SU-DHL-6 (cell line): ENCODE data around the gene ADCY3.

Experiments
- H2AFZ ChIP-seq: fragments of 200-600 bp; sonication (generic); 2 replicates; pipeline ENCODE4 v1.6.1; 2014; ENCODE audit warnings: low read depth, mild to moderate bottlenecking, moderate library complexity, mixed read lengths, antibody characterized with exemption, low read length; ENCODE audit not compliant: severe bottlenecking
- H3F3A ChIP-seq: fragments of 200-600 bp; shearing (Covaris generic); 2 replicates; pipeline ENCODE4 v1.6.0; 2016; ENCODE audit warnings: antibody characterized with exemption, mild to moderate bottlenecking; ENCODE audit not compliant: insufficient read depth
- H3K27ac ChIP-seq: fragments of 200-600 bp; sonication (generic); 2 replicates; pipeline ENCODE4 v1.5.1; 2016; ENCODE audit warnings: low read depth, mild to moderate bottlenecking, low read length, moderate library complexity, mixed read lengths
- H3K27me3 ChIP-seq: fragments of 200-600 bp; sonication (generic), shearing (Covaris generic); 2 replicates; pipeline ENCODE4 v1.6.0; 2014; ENCODE audit warnings: mild to moderate bottlenecking, low read length
- H3K36me3 ChIP-seq: fragments of 200-600 bp; sonication (generic); 2 replicates; pipeline ENCODE4 v1.6.1; 2014; ENCODE audit warnings: mild to moderate bottlenecking, low read length, mixed read lengths
- H3K4me2 ChIP-seq: fragments of 300-600, 200-600 bp; shearing (Covaris generic), sonication (generic); 2 replicates; pipeline ENCODE4 v1.6.0; 2014; ENCODE audit warnings: low read length, low read depth, mild to moderate bottlenecking; ENCODE audit not compliant: poor library complexity, severe bottlenecking
- H3K4me3 ChIP-seq: fragments of 200-600 bp; sonication (generic); 2 replicates; pipeline ENCODE4 v1.5.1; 2014; ENCODE audit warnings: antibody characterized with exemption, low read length, mild to moderate bottlenecking, mixed read lengths; ENCODE audit not compliant: insufficient read depth, poor library complexity, severe bottlenecking
- H3K79me2 ChIP-seq: fragments of 200-600 bp; sonication (generic); 2 replicates; pipeline ENCODE4 v1.6.1; 2014; ENCODE audit warnings: mild to moderate bottlenecking, low read length, moderate library complexity; ENCODE audit not compliant: insufficient read depth
- H3K9ac ChIP-seq: fragments of 200-600 bp; sonication (generic); 2 replicates; pipeline ENCODE4 v1.7.0; 2014; ENCODE audit warnings: mild to moderate bottlenecking, low read length
- H3K9me2 ChIP-seq: fragments of 200-600 bp; sonication (generic); replicated peaks from 2 replicates; pipeline ENCODE4 v1.6.1; 2014; ENCODE audit warnings: low read length; ENCODE audit not compliant: insufficient read depth
- H3K9me3 ChIP-seq: fragments of 200-600 bp; sonication (generic); 2 replicates; pipeline ENCODE4 v1.6.1; 2014; ENCODE audit warnings: low read length, mixed read lengths; ENCODE audit not compliant: insufficient read depth
- H4K20me1 ChIP-seq: fragments of 200-600 bp; sonication (generic); 2 replicates; pipeline ENCODE4 v1.6.1; 2014; ENCODE audit warnings: low read depth, mild to moderate bottlenecking, antibody characterized with exemption, low read length, moderate library complexity, mixed read lengths
- EZH2phosphoT487 ChIP-seq: fragments of 200-600 bp; sonication (generic), shearing (Covaris generic); conservative IDR thresholded peaks from 2 replicates; pipeline ENCODE4 v1.6.1; 2018; ENCODE audit warnings: mild to moderate bottlenecking, antibody characterized with exemption, low read length, moderate library complexity, mixed read lengths
- TF ChIP-seq, protein P1 (sequence below): fragments of 200-600 bp; sonication (generic); IDR thresholded peaks from one replicate; pipeline ENCODE4 v1.5.1; 2017; ENCODE audit warnings: antibody characterized with exemption, mild to moderate bottlenecking, low read length, moderate library complexity; ENCODE audit not compliant: insufficient read depth, poor library complexity, severe bottlenecking

ADCY3 gene

DNA sequence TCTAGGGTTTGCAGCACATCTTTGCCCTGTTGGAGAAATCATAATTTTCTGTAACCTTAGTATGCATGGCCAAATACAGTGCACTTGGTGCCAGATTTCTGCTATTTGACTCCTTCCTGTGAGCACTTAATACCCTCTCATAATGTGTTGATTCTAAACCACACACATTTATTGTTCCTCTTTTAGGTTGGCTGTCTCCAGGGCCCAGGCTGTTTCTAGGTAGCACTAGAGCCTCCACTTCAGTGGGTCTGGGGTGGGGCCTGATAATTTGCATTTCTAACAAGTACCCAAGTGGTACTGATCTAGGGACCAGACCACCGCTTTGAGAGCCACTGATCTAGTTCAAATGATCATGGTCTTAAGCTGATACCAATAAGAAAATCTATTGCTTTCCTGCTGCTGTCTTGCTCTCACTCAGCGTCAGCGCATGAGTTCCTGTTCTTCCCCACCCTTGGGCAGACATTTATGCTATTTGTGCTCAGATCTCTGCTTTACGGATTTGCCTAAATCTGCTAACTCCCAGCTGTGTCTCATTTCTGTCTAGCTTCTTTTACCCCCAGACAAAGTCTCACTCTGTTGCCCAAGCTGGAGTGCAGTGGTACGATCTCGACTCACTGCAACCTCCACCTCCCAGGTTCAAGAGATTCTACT, 134.2 kb downstream of the ADCY3 start:
- Histone ChIP-seq H3K4me2 (peak overlapping the region; percentile 49), H3F3A (peaks cover 3% of the 10 kb centered on the region; the same call in 1 of the 2 replicates), H3K9ac (peak overlapping the region; percentile 12; the same call in 1 of the 2 replicates), H3K27ac (peak overlapping the region; percentile 64), H3K9me3 (no peaks in the 10 kb centered on the region), H3K4me3 (no peak overlapping the region), H3K9me2 (no peaks in the 10 kb centered on the region), H3K36me3 (no peaks in the 10 kb centered on the region), H4K20me1 (no peaks in the 10 kb centered on the region), H2AFZ (peak overlapping the region; percentile 76), H3K79me2 (no peaks in the 10 kb centered on the region), H3K27me3 (no peaks in the 10 kb centered on the region)
- TF ChIP-seq, protein P1, sequence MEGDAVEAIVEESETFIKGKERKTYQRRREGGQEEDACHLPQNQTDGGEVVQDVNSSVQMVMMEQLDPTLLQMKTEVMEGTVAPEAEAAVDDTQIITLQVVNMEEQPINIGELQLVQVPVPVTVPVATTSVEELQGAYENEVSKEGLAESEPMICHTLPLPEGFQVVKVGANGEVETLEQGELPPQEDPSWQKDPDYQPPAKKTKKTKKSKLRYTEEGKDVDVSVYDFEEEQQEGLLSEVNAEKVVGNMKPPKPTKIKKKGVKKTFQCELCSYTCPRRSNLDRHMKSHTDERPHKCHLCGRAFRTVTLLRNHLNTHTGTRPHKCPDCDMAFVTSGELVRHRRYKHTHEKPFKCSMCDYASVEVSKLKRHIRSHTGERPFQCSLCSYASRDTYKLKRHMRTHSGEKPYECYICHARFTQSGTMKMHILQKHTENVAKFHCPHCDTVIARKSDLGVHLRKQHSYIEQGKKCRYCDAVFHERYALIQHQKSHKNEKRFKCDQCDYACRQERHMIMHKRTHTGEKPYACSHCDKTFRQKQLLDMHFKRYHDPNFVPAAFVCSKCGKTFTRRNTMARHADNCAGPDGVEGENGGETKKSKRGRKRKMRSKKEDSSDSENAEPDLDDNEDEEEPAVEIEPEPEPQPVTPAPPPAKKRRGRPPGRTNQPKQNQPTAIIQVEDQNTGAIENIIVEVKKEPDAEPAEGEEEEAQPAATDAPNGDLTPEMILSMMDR: no peak
- no peak for TF ChIP-seq EZH2phosphoT487

GRCh38 chr2:24783641-24784040, 136.4 kb downstream of the ADCY3 start:
- Histone ChIP-seq H3F3A (peaks cover 3% of the 10 kb centered on the region; the same call in 1 of the 2 replicates), H3K4me2 (no peak overlapping the region), H3K27ac (no peak overlapping the region), H3K4me3 (no peak overlapping the region), H3K9me2 (no peaks in the 10 kb centered on the region), H3K9me3 (no peaks in the 10 kb centered on the region), H4K20me1 (no peaks in the 10 kb centered on the region), H3K36me3 (no peaks in the 10 kb centered on the region), H3K79me2 (no peaks in the 10 kb centered on the region), H2AFZ (no peak overlapping the region), H3K27me3 (no peaks in the 10 kb centered on the region), H3K9ac (no peak overlapping the region)
- TF ChIP-seq, protein P1: no peak
- no peak for TF ChIP-seq EZH2phosphoT487

GRCh38 chr2:24779116-24779515, 140.9 kb downstream of the ADCY3 start:
- Histone ChIP-seq H3K4me3 (no peak overlapping the region), H3K9ac (no peak overlapping the region), H3K9me2 (no peaks in the 10 kb centered on the region), H3K4me2 (no peak overlapping the region), H2AFZ (no peak overlapping the region), H3F3A (no peaks in the 10 kb centered on the region), H3K27me3 (no peaks in the 10 kb centered on the region), H3K27ac (no peak overlapping the region), H3K79me2 (no peaks in the 10 kb centered on the region), H3K36me3 (no peaks in the 10 kb centered on the region), H3K9me3 (no peaks in the 10 kb centered on the region), H4K20me1 (no peaks in the 10 kb centered on the region)
- TF ChIP-seq, protein P1: no peak
- no peak for TF ChIP-seq EZH2phosphoT487
